Right lung (tissue), 5 donors: ENCODE results near the gene CHRM1. TPM values are rescaled to one million over a fixed set of nuclear protein-coding genes. Genes with fewer than 3 reads are reported as not detected.

Experiments used
- DNase-seq, 2 donors: peaks; one replicate each; pipeline ENCODE4 v3.0.0-alpha.2; 2013
- polyA plus RNA-seq, 5 donors: library from polyadenylated mRNA; unstranded; fragments of 120-200 nt; gene quantifications; one replicate each; pipeline versions ENCODE4 v1.2.1 to v1.2.3, GENCODE V29; 2013; ENCODE audit warnings: inconsistent platforms in 1 of 5, low replicate concordance in 1 of 5; ENCODE audit not compliant: insufficient read length in 5 of 5, insufficient read depth in 1 of 5

CHRM1 gene
- polyA plus RNA-seq, 5 donors = 0.58 to 1.3 (median 0.76) TPM

GRCh38 chr11:62925745-62926679, 4.8 kb upstream of the CHRM1 start:
- DNase-seq = no peak

DNA sequence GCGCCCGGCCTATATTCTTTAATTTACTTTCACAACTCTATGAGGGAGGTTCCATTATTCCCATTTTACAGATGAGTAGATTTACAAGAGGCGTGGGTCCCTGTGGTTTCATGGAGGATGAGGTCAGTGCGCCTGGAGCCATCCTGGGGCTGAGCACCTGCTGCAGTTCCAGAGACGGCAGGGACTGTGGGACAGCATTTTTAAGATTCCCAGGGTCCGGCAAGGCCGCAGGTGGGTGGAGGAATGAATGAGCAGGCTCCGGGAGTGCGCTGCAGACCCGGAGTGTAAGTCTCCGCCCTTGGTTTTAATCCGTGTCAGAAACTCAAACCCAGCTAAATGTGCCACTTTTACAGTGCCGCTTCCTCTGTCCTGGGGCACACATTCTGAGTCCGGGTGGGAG, 4.1 kb upstream of the CHRM1 start:
- DNase-seq = no peak

- DNase-seq = no peak
These were observed 2.6 kb upstream of the CHRM1 start for GRCh38 chr11:62923601-62924411.

- no peak for DNase-seq
These were observed 1.7 kb upstream of the CHRM1 start for GRCh38 chr11:62922653-62923431.

DNA sequence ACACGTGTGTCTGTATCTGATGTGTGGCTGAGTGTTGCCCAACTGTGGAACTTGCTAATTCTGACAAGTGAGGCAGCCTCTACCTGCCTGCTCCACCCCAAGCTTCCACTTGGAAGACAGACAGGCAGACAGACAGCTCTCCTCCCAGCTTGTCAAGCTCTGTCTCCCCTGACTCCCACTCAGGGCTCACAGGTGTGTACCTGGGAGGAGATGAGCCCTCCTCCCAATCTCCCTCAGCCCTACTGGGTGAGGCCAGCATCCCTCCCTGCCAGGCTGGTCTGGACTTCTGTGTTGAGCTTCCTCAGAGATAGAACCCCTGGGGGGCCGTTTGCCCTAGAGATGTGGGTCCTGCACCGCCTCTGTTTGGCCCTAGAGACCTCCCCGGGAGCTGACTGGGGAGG, 1.0 kb upstream of the CHRM1 start:
- DNase-seq = no peak

GRCh38 chr11:62921573-62922188, 518 bp upstream of the CHRM1 start:
- DNase-seq = no peak

- no peak for DNase-seq
These were observed 1.1 kb downstream of the CHRM1 start for GRCh38 chr11:62919898-62920640.

DNA sequence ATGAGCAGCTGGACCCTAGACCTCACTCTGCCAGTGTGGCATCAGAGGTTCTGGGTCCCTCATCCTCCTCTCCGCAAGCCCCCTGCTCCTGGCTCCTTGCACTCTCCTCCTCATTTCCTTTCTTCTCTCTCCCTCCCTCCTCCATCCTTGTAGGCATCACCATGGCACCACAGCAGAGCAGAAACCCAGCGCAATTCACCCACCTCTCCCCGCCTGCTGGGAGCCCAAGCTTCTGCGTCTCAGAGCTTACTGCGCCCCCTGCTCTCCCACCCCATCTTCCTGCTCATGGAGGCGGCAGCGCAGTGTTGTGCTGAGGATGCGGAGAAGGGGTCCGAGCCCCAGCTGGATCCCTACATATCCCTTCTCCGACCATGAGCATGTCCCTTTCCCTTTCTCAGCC, 1.7 kb downstream of the CHRM1 start:
- no peak for DNase-seq

DNA sequence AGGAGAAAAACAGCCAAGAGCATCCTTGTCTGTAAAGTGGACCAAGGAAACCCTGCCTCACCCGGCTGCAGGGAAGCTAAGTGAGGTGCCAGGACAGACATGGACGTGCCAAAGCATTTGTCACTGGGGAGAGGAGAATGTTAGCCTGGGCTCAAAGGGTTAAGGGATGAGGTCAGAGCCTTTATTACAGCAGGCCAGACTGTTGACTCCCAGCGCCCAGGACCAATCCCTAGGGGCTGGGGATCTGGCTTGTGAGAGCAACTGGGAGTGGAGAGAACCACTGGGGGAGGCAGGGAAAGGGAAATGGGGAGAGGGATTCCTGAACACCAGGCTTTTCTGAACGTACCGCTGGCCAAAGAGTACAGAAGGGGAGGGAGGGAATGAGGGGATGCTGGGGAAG, 2.6 kb downstream of the CHRM1 start:
- no peak for DNase-seq

DNA sequence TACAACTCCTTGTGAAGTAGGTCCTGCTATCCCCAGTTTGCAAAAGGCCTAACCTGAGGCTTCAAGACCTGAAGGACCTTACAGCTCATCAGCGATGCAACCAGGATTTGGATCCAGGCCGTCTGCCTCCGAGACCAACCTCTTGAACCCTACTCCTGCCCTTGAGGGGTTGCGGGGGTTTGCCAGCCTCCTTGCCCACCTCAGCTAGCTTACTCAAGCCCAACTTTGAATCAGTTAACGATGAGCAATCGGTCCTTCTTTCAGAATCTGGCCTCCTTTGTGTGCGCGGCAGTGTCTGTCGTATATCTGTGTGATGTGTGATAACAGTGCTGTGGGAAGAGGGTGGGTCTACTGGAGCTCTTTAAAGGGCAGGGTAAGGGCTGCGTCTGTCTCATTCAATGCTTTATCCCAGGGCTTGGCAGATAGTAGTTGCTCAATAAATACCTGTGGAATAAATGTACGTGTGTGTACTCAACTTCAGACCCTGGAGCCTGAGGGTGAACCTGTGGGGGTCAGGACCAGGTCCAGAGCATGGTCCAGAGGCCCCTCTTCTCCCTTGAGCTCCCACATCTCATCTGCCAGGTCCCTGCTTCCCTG, 3.2 kb downstream of the CHRM1 start:
- DNase-seq = no peak

- no peak for DNase-seq
These were observed 6.7 kb downstream of the CHRM1 start for GRCh38 chr11:62914416-62914815.

DNA sequence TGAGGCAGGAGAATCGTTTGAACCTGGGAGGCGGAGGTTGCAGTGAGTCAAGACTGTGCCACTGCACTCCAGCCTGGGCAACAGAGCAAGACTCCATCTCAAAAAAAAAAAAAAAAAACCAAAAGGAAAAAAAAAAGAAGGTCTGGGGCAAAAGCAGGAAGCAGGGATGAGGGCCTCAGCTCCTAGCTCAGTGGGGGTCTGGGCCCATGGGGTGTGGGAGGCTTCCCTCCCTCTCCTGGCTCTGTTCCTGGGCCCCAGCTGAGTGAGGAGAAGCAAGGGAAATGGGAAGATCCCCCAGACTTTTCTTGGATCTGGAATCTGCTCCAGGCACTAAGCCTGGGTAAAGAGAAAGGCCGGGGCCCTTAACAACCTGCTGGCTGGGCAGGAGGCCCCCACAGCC, 8.9 kb downstream of the CHRM1 start:
- DNase-seq = no peak

DNA sequence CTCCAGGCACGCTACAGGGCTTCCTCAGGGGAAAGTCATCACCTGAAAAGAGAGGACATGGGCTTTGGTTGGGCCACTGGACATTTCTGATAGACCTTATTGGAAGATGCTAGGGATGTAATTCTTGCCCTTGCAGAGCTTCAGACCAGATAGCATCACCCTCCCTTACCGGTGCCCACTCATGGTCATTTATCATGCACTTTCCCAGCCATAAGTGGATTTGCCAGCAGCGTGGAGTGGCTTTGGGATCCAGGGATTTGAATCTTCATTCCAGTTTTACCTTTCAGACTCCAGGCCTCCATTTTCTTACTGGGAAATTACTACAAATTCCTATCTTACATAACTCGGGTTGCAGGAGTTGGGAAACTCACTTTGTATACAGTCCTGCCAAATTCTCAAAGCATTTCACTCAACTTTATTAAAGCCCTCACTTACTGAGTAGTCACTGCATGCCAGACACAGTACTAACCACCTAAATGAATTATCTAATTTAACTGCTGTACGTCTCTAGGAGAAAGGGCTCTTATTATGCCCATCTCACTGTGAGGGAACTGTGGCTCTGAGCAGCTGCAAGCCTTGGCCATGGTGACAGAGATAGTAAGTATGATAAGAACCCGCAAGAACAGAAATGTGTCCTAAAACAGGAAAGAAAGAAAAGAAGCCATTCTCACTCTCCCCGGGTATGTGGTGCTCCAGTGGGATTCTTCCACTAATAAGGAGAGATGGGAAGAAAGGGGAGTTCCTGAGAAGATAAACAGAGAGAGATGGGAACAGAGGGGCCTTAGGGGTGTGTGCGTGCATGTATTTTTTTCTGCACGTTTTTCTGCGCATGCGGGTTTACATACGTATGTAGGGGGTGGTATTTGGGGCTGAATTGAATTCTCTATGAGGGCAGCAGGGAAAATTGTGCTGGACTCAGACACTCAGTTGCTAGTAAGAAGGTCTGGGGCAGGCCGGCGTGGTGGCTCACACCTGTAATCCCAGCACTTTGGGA, 9.7 kb downstream of the CHRM1 start:
- DNase-seq = no peak

GRCh38 chr11:62910141-62910882, 10.9 kb downstream of the CHRM1 start:
- no peak for DNase-seq

DNA sequence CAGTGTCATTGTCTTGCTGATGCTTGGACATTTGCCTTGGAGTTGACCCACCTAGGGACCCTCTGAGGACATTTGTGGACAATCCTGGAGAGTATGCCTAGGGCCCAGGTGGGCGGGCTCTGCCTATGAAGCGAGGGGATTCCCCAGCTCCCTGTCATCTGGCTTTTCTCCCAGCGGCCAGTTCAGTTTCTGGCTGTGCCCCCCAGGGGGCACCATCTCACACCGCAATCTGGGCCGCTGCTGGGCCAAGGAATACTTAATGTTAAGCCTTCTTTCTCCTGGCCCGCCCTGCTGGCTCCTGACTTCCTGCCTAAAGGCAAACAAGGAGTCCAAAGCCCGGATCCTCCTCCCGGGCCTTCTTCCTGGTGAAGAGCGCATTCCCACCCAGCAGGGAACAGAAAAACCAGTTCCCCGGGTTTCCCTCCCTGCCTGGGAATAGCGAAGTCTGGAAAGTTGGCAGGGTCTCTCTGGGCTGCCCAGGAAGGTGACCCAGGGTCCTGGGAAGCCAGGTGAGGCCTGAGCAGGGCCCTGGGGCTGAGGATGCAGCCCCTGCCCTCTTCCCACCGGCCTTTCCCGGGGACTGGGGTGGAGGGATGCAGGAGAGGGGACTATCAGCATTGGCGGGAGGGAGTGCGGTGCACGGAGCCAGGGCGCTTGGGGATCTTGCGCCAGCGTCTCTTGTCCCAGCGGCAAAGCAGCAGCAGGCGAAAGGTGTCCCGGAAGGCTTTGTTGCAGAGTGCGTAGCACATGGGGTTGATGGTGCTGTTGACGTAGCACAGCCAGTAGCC, 11.9 kb downstream of the CHRM1 start:
- peak; percentile 59 to 61 for DNase-seq

DNA sequence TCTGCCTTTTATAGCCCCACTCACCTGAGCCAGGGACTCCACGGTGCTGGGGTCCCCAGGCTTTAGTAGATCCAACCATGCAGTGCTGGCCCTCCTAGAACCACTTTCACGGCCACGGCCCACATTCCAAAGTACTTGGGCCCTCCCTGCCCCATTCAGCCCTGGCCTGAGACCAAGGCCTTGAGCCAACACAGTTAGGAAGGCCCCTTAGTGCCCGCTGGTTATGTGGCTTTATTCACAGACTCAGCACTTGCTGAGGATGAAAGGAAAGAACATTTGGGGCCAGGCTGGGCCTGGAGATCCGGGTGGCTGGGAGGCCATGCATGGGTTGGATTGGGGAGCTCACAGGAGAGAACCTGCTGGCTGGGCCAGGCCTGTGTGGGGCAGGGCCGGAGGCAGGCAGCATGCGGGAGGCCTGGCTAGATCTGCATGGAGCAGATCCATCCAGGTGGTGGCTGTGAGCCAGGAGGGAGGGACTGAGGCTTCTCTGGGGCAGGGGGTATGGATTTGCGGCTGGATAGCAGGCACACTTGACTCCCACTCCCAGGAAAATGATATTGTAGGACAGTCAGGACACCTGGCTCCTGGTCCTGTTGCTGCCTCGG, 12.6 kb downstream of the CHRM1 start:
- no peak for DNase-seq

DNA sequence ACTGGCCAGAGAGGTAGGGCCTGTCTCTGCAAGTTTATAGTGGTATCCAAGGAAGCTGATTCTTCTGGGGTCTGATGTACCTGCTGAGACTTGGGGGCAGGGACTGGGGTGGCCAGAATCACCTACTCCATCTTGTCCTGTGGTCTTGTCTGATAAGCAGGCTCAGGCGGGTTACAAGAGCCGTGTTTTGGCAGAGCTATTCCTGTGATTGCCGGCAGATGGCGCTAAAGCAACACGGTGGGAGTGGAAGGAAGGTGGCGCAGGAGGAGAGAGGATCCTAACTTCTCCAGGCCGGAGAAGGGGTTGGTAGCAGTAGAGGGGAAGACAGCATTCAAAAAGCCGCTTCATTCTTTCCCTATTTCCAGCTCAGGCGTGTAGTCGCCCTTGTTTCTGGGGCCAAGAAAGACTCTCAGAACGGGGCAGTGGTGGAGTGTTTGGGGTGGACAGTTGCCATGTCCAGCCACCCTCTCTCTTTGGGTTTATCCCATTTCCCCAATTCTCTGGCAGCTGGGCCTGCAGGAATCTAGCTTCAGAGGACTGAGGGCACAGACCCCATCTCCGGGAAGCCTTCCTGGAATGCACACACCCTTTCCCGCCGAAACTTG, 15.1 kb downstream of the CHRM1 start:
- DNase-seq = peak; percentile 66 to 83
